ENCODE measurements around the gene ARL6IP1.

The ARL6IP1 gene

DNA sequence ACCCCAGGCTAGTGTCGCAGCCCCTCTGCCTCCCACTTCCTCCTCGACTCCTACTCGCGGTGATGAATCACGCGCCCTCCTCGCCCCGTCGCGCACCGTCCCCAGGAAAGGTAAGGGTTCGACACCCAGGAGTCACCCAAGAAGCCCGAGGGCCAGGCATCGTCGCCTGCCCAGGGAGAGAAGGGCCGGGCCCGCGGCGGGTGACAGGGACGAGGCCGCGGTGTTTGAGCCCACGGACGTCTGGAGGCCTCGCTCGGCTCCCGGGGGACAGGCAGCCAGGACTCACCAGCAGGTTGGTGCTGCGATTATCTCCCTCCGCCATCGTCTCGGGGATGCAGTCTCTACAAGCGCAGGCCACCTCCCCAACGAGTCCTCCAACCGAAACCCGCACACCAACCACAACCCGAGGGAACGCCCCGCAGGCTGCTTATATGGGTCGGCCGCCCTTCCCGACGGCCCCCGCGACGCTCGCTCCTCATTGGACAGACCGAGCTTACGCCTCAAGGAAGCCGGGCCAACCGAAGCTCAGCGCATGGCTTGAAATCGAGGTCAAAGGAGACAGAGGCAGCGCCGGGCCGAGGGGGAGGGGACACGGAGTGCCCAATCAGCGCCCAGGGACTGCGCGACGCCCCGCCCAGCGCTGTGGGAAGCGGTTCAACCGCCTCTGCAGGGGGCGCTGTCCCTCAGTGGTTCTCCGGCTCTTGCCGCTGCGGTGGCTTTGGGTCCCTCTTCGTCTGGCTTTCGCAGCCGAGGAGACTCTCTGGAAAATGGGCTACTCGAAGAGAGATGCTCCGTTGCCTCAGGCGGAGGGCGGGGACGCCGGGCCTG lies at the start of gene ARL6IP1:
Gene ARL6IP1, minus strand, starts transcription at position 405 of the 828 bp plus-strand sequence. Its CDS starts 83 bp downstream, at position 322.
- TF ChIP-seq, protein P1, sequence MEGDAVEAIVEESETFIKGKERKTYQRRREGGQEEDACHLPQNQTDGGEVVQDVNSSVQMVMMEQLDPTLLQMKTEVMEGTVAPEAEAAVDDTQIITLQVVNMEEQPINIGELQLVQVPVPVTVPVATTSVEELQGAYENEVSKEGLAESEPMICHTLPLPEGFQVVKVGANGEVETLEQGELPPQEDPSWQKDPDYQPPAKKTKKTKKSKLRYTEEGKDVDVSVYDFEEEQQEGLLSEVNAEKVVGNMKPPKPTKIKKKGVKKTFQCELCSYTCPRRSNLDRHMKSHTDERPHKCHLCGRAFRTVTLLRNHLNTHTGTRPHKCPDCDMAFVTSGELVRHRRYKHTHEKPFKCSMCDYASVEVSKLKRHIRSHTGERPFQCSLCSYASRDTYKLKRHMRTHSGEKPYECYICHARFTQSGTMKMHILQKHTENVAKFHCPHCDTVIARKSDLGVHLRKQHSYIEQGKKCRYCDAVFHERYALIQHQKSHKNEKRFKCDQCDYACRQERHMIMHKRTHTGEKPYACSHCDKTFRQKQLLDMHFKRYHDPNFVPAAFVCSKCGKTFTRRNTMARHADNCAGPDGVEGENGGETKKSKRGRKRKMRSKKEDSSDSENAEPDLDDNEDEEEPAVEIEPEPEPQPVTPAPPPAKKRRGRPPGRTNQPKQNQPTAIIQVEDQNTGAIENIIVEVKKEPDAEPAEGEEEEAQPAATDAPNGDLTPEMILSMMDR (IDR thresholded peaks at IDR 0.05; ENCODE audit: insufficient read depth, low read depth, low read length, missing control alignments), result peak; percentile 86
- peak; percentile 100 for DNase-seq (ENCODE audit: low read depth)

DNA sequence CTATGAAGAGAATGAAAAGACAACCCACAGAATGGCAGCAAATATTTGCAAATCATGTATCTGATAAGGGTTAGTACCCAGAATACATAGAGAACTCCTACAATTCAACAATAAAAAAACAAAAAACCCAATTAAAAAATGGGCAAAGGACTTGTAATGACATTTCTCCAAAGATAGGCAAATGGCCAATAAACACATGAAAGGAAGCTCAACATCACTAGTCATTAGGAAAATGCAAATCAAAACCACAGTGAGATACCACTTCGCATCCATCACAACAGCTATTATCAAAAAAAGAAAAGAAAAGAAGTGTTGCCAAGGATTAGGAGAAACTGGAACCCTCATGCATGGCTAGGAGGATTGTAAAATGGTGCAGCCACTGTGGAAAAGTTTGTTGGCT lies 45.1 kb upstream of the ARL6IP1 start:
- TF ChIP-seq, protein P1 (IDR thresholded peaks at IDR 0.05; ENCODE audit: insufficient read depth, low read depth, low read length, missing control alignments), result no peak

More for the DNA sequence above, at the start of gene ARL6IP1:
- peak within 1 kb of the TSS; percentile 85 for H3K4me3 ChIP-seq (ENCODE audit: low read length)

DNA sequence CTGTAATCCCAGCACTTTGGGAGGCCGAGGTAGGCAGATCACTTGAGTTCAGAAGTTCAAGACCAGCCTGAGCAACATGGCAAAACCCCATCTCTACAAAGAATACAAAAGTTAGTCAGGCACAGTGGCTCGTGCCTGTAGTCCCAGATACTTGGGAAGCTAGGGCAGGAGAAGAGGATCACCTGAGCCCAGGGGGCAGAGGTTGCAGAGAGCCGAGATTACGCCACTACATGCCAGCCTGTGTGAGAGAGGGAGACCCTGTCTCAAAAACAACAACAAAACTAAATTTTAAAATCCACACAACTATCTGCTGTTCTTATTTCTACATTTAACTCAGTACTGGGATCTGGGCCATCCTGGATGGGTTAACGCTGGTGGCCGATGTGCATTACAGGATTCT lies 41.2 kb upstream of the ARL6IP1 start:
- no peak for DNase-seq (ENCODE audit: low read depth)
- TF ChIP-seq, protein P1 (IDR thresholded peaks at IDR 0.05; ENCODE audit: insufficient read depth, low read depth, low read length, missing control alignments), result no peak
- no peak overlapping the region for H3K4me3 ChIP-seq (ENCODE audit: low read length)

More for the DNA sequence above, 45.1 kb upstream of the ARL6IP1 start:
- DNase-seq (ENCODE audit: low read depth), result no peak
- H3K4me3 ChIP-seq (ENCODE audit: low read length), result no peak overlapping the region

DNA sequence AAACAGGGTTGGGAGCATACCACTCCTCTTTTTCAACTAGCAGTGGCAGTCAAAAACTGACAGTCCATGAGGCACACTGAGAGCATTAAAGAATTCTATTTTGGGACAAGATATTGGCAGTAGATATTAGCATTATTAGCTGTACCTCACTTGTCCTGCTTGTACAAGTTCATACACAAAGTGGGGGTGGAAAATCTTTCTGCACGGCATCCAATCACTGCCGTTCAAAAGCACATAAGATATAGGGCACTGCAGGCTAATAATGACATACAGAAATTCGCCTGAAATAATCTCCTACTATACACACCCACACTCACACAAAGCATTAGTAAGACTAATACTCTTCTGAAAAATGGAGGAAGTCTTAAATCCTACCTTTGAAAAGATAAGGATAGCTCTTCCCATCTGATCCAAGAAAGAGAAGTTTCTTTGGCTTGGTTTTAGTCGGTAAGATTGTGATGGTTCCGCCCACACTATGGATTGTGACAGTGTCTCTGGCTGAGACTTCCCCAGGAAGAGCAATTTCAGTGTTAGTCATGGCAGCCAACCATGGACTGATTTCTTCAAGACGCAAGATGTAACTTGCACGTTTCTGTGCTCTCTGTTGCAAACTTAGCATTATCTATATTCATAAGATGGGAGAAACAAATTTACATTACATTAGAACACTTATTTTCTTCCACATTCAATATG lies 40.6 kb upstream of the ARL6IP1 start:
- TF ChIP-seq, protein P1 (IDR thresholded peaks at IDR 0.05; ENCODE audit: insufficient read depth, low read depth, low read length, missing control alignments), result no peak
- DNase-seq (ENCODE audit: low read depth), result peak; percentile 50
- no peak overlapping the region for H3K4me3 ChIP-seq (ENCODE audit: low read length)

DNA sequence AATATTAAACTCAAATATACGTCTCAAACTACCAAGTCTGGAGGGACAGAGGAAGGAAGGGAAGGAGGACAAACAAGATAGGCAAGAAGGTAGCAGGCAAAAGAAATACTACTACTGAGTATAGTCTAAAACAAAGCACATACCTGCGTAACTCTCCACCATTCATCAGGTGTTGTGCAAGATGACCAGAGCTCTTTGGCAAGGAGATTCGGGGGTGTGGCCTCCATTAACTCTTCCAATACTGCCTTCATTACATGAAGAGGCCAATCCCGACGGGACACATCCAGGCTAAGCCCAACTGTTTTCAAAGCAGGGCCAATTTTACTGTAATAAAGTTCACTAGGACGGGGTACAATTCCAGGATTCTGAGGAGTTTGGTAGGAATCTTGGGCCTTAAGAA lies 38.2 kb upstream of the ARL6IP1 start:
- TF ChIP-seq, protein P1 (IDR thresholded peaks at IDR 0.05; ENCODE audit: insufficient read depth, low read depth, low read length, missing control alignments), result no peak
- DNase-seq (ENCODE audit: low read depth), result peak; percentile 91
- H3K4me3 ChIP-seq (ENCODE audit: low read length), result no peak overlapping the region

DNA sequence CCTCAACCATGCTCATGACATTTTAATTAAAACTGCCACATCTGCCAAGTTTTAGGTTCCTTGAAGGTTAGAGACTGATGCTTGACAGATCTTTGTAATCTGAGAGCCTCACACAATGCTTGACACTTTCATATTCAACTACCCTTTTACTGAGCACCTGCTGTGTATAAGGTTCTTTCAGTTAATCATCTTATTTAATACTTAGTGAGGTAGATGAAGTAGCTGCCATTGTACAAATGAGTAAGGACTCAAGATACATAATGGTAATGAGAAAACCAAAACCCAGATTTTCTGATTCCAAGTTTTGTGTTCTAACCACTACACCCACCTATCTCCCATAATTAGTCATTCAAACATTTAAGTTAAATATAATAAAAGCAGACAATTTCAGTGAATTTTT lies 35.4 kb upstream of the ARL6IP1 start:
- H3K4me3 ChIP-seq (ENCODE audit: low read length), result no peak overlapping the region
- TF ChIP-seq, protein P1 (IDR thresholded peaks at IDR 0.05; ENCODE audit: insufficient read depth, low read depth, low read length, missing control alignments), result no peak
- DNase-seq (ENCODE audit: low read depth), result no peak
